ENCODE measurements around the gene CIZ1.

GRCh38 chr9:128168731-128169308 is 22.6 kb downstream of the CIZ1 start:
- TF ChIP-seq POLR2AphosphoS5 (IDR thresholded peaks at IDR 0.05; ENCODE audit: low read depth, low read length) (no peak), REST (IDR thresholded peaks at IDR 0.05; ENCODE audit: insufficient read depth in 1 of 2, low read depth in 2 of 2, low read length in 2 of 2) (no peak), TAF1 (IDR thresholded peaks at IDR 0.05; ENCODE audit: borderline replicate concordance, insufficient read depth, low read length) (no peak), SIN3A (IDR thresholded peaks at IDR 0.05; ENCODE audit: borderline replicate concordance, insufficient read depth, low read length) (no peak)

All from PFSK-1 (cell line).